DMS153 treated with DMSO at 0.1 percent for 48 hours (cell line): ENCODE data around the gene GNG12.

ENCODE experiments used
- DNase-seq: peaks from one replicate; lab custom pipeline; 2025; ENCODE audit not compliant: unreplicated experiment; lab: John Stamatoyannopoulos, UW

GNG12 gene

DNA sequence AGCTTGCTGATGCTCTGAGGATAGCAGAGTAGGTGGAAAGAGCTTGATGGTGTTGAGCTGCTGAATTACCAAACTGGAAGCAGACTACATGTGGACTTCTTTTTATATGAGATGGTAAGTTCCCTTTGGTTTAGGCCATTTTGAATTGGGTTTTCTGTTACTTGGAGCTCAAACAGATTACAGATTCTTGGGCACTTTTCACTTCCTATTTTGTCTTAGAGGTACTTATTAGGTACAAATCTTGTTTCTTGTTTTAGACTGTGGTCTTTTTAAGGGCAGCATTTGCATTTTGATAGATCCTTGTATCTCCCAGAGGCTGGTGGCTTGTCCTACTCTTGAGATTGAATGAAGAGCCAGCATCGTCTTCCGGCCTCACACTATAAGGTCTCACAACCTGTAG, 78.1 kb downstream of the GNG12 start:
- DNase-seq: no peak

DNA sequence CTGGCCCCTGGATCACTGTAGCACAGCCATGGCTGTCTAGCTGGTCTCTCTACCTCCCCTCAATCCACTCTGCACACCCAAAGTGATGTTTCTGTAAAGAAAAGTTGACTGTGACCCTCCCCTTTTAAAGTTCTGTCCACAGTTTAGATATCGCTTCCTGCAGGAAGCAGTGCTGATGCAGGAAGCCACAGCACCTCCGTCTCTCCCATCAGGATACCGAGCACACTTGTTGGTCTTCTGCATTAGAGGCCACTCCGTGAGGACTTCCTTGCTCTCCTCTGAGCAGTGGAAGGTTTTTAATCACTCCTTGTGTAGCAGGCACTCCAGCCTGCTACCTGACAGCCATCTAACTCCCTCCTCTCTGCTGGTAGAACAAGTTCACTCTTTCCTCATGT, 78.7 kb downstream of the GNG12 start:
- no peak for DNase-seq

DNA sequence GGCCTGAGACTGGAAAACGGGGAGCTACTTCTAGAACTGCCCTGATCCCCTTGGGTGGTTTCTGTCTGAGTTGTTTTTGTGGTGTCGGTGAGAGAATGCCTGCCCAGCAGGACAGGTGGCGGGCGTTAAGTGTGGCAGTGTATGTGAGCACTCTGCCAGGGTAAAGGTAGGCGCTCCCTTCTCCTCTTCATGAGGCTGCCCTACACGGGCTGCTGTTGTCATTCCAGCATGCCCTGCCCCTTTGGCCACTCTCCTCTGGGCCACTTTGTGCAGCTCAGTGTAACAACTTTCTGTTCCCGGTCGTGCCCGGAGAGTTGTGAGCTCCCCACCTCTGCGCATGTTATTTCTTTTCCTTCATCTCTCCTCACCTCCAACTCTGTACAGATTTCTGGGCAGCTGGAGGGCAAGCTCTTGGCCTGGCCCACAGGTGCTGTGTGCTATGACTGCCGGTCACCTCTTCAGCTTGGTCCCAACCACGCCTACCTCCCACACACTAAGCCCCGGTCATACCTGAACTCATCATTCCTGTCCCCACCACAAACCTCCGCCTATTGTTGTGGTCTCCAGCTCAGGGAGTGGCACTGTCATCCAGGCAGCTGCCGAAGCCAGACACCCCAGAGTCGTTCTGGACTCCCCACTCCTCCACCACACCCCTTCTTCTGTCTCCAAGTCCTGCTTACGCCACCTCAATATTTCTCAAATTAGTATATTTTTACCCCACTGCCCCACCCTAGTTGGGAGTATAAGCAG, 79.3 kb downstream of the GNG12 start:
- DNase-seq: no peak

GRCh38 chr1:67752306-67752705, 81.0 kb downstream of the GNG12 start:
- DNase-seq: no peak

- no peak for DNase-seq
Measured at GRCh38 chr1:67750691-67751054, 82.6 kb downstream of the GNG12 start.

DNA sequence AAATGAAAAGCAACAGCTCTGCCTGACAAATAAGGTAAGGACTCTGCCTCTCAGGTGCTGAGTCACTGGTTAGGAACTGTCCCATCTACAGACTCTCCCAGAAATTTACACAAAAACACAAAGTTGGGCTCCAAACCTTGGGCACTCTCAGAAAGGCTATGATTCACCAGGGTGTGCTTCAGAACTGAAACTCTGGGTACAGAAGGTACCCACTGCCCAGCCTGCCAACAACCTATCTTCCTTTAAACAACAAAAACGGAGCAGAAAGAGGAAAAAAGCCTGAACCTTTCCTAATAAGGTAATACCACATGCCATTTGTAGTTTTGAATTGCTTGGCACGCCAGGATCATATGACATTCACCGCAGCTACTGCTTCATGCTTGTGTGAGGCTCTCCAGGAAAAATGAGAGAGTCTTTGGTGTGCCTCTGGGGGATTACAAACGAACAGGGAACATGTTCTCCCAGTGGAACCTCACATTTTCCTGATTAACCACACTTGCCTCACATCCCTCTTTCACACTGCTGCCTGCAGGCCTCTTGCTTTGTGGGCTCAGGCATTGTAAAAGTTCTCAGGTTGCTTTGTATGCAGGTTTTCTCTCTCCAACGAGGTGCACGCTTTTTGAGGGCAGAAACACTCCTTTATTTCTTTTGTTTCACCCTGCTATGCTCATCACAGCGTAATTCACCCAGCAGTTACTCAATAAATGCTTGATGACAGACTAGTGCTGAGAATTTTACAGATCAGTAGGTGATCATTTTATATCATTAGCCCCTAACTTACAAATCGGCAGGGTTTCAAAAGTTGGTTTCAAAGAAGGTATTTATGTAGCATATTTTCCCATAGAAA, 83.2 kb downstream of the GNG12 start:
- DNase-seq: no peak

- DNase-seq: no peak
Measured at GRCh38 chr1:67749263-67749843, 83.9 kb downstream of the GNG12 start.

- DNase-seq: no peak
Measured at GRCh38 chr1:67748630-67749029, 84.6 kb downstream of the GNG12 start.

DNA sequence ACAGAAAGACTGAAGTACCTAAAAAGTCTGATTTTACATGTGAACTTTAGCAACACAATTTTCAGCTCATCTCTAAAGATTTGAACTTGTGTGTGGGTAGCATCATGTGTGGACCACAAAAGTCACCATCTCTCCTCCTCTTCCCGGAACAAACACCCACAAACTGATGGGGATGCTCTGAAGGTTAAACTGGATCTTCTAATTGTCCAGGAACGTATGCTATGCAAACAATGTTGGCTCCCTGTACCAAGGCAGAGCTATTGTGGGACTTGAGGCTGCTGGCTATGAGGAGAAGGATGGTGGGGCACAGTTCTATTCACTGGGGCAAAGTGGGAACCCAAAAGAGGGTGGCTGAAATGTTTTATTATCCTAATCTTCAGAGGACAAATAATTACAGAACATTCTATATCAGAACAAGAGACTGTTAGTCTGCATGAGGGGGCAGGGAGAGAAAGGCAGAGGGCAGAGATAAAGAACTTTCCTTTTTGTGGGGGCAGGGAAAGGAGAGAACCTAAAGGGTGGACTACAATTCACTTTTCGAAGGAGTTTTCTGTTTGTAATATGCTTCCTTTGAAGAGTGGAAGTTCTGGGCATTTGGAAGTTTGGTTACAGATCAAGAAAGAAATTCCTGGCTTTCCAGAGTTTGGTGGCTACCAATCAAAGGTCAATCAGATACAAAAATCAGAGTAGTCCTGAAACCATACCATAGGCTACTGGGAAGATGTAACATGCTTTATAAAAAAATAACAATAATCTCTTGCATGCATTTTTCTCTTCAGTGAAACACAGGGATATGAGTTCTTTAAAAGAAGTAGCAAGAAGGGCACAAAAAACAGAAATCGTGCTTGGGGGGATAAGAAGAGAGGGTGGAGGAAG, 85.4 kb downstream of the GNG12 start:
- DNase-seq: no peak

DNA sequence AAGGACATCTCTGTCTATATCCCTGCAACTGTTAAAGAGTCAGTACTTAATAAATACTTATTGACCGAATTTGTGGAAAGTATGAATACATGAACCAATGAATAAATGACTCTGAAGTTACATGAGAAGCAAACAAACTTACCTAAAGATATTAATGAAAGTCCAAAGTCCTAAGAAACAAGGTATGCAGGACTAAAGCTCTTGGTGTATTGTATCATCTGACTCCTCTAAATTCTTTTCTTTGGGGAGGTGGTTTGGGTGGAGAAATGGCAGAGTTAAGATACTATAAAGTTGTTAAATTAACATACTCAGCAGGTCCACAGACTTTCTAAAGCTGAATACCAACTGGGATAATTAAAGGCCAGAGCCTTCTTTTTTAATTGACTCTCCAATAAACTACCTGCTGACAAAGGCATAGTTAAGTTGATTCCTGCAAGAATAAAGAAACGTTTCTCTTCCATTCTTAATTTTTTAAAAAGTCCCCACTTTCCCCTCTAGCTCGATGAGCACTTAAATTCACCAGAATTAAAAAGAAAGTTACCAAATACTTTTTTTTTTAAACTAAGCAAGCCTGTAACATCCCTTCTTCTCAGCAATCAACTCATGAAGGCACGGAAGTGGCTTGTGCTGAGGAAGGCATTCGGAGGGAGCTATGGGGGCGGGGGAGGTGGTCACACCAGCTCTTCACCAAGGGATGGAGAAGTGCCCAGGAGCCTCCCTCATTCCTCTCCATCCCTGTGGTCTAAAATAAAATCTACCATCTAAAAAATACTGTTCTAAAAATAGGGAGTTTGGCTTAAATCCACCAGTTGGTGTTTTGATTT, 87.2 kb downstream of the GNG12 start:
- no peak for DNase-seq

- no peak for DNase-seq
Measured at GRCh38 chr1:67743072-67743725, 90.1 kb downstream of the GNG12 start.

DNA sequence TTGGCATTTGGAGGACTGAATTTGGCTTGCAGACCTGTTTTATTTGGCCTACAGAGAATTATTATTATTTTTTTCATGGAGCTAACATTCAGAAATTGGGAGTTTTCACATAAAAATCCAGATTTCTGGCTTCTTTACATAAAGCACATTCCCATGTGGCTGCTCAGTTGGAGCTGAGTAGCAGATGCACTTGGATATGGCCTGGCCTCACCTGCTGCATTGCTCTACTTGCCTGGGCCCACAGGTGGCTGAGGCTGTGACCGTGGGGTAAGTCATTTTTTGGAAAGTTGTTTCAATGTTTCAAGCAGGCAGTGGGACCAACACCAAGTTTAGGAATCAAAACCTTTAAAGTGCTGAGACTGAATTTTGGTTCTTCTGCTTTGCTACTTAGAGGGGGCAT, 91.5 kb downstream of the GNG12 start:
- DNase-seq: no peak

GRCh38 chr1:67741121-67741520, 92.1 kb downstream of the GNG12 start:
- DNase-seq: no peak

GRCh38 chr1:67740543-67740942, 92.7 kb downstream of the GNG12 start:
- no peak for DNase-seq

- DNase-seq: no peak
Measured at GRCh38 chr1:67739361-67739760, 93.9 kb downstream of the GNG12 start.

GRCh38 chr1:67738401-67738800, 94.9 kb downstream of the GNG12 start:
- no peak for DNase-seq

DNA sequence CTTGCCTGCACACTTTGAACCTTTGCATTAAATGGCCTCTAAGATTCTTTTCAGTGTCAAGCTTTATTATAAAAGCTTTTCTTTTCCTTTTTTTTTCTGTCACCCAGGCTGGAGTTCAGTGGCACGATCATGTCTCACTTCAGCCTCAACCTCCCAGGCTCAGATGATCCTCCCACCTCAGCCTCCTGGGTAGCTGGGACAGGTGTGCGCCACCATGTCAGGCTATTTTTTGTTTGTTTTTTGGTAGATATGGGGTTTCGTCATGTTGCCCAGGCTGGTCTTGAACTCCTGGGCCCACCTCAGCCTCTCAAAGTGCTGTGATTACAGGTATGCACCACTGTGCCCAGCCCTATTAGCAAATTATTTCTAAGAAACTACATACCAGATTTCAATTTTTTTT, 95.4 kb downstream of the GNG12 start:
- DNase-seq: no peak

DNA sequence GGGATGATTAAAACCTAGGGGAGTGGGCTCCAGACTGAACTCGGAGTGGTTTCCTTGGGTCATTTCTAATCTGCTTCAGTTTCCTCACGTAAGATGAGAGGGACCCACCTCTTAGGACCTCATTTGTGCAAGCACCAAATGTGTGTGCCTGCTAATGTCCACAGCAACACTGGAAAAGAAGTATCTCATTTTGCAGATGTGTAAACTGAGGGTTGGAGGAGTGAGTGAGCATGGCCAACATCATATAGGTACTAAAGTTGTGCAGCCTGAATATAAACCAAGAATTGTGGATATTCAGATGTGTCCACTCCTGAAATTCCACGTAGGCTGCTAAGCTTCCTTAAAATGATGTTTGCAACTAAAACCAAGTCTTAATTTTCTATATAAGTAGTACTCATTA, 96.5 kb downstream of the GNG12 start:
- no peak for DNase-seq

DNA sequence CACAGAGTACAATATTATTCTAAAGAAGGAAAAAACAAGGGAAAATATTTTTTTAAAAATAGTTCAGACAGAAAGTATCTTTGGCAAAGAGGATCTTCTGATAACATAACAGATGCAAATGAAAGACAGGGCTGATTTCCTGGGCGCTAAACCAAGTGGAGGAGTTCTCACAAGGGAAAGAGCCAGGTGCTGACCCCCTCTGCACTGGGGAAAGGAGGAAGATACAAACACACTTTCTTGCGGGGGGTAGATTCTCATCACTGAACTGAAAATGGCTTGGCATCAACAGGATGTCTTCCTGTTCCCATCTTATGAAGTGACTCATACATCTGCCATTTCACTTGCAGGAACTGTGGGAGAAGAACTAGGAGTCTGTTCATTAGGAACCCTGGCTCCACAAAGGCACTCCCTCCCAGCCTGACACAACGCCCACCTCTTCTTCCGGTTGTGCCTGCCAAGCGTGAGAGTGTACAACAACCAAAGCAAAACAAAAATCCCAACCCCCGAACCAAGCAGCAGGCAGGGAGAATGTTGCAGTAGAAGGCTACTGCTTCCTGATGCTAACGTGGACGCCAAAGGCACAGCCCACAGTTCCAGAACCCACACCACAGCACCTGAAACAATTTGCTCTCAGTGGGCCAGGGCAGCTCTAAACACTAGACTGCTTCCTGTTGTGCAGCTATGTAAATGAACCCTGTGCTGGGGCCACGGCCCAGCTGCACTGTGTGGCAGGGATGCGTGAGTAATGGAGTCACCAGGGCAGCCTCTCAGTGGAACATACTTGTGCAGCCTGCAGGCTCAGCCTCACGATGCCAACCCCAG, 97.2 kb downstream of the GNG12 start:
- DNase-seq: no peak
